Measurements from ENCODE around the gene ST3GAL3.
"Not testable (repeated sequence)": the region's sequence is repeated elsewhere in the genome, so short reads cannot be mapped to it uniquely, and the experiment has no call there.

The ST3GAL3 gene

DNA sequence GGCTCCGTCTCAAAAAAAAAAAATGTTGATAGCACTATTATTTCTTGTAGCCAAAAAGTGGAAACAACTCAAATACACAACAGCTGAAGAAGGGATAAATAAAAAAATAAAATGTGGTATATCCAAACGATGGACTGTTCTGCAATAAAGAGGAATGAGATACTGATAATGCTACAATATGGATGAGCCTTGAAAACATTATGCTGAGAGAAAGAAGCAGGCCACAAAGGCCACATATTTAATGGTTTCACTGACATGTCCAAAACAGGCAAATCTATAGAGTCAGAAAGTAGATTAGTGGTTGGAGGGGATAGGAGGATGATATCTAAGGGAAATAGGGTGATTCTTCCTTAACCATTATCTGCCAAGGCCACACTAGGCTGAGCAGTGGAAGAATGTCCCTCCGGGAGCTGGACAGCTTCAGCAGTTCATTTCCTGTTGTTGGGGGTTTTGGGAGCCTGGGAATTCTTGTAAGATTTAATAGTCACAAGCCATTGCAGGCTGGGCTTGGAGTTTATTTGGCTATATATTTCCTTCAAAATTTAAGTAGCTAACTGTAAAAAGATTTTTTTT is 53.5 kb downstream of the ST3GAL3 start:
- no peak for FAIRE-seq

DNA sequence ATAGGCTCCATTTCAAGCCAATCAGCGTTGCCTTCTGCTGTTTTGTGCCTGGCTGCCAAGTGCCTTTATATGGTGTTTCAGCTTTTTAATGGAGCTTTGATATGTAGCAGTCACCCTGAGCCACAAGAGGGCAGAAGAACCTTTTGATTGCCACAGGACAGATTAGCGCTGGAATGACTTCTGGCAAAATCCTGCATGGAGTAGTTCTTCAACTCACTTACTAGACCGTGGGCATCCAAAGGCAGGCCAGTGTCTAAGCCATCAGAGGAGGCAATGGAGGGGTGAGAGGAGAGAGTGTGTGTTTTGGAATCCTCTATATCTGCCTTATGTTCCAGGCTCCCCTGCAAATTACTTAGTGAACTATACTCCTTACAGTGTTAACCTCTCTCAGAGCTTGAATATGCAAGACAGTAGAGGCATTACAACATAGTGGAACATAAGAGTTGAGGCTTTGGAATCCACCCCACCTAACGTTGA is 56.2 kb downstream of the ST3GAL3 start:
- FAIRE-seq = no peak

DNA sequence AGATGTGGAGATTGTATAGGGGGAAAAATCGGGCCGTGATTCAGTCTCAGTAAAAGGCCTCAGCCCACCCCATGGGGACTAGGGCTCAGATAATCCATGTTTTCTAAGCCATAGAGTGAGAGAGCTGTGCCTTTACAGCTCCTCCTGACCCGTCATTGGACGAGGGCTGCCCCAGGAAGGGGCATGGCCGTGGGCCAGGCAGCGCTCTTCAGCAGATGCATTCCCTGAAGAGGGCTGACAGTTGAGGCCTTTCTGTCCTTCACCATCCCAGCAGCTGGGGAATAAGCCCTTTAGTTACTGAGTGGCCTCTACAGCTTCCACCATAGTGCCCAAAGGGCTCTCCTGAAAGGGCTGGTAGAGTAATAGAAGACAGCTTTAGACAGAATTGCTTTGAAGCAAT is 57.2 kb downstream of the ST3GAL3 start:
- no peak for FAIRE-seq

DNA sequence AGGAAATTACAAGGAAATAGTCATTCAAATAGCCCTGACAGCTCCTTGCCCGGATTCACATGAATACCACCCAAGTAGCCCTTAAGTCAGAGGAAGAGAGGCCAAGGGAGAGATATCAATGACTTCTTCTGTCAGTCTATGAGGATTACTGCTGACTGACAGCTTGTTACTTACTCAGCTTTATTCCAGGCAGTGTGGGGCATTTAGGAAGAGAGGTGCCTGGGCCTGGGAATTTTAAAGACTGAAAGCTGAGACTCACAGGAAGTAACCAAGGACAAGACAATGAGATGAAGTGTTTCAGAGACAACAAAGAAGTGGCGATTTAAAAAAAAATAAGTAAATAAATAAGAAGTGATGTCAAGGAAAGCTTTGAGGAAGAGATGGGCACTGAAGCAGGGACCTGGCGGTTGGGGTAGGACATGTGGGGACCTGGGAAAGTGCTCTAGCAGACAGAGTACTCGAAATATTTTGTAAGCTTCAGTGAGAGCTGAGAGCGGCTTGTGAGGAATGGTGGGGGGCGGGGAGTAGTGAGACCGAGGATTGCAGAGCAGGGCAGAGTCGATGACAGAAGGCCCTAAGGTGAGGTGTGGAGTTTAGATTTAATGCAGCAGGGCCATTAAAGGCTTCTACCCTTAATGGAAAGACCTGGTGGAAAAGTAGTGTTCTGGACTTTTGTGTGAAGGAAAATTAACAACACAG is 58.9 kb downstream of the ST3GAL3 start:
- no peak for FAIRE-seq

DNA sequence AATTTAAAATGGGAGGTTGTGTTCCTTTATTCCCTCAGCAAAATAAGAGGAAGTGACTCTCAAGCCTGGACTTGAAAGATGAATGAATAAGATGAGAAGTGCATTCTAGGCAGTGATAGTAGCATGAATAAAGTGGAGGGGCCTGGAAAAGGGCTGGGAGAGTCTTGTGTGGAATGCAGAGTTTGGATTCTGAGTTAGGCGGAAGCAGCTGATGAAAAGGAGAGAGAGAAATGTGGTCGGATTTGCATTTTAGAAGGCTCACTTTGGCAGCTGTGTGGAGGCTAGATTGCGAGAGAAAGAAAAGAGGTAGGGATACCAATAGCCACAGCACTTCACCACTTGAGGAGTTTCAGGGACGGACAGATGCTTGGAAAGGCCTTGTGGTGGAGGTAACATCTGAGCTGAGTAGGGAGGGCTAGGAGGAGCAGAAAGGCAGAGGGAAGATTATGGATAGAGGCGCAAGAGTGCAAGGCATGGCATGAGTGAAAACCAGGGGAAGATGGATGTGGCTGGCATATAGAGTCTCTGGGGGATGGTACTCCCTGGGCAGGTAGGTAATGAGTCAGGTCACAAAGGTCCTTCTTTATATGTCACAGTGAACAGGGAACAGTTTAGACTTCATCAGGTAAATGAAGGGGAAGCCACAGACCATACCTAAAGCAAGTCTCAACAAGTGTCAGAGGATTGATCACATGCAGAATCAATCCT is 59.6 kb downstream of the ST3GAL3 start:
- no peak for FAIRE-seq

DNA sequence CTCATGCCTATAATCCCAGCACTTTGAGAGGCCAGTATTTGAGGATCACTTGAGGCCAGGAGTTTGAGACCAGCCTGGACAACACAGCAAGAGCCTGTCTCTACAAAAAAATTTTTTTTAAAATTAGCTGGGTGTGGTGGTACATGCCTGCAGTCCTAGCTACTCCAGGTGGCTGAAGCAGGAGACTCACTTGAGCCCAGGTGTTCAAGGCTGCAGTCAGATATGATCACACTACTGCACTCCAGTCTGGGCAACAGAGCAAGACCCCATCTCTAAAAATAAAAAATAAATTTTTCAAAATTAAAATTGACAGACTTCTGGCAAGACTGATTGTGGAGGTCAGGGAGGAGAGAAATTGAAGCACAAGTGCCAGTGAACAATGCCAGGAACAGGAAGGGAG is 60.8 kb downstream of the ST3GAL3 start:
- FAIRE-seq = no peak

DNA sequence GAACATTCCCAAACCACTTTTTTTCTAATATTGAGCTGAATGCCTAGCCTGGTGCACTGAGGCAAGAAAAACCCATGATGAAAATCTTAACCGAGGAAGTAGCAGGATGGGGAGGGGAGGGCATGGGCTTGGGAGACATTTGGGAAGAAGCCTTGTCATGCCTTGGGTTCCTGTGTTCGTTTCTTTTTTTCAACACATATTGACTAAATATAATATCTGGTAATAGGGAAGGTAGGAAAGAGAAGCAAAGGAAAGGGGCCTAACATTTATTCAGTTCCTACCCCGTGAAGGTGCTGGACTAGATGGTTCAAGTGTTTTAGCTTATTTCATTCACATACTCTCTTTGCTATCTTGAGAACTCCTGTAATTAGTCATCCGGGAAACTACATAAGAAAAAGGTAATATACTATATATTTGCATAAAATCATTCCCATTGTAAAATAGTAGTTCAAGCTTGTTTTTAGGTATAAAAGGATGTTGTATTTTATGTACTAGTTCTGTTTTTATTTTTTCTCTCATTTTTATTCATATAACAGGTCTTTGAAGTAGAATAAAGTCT is 62.1 kb downstream of the ST3GAL3 start:
- FAIRE-seq = no peak

DNA sequence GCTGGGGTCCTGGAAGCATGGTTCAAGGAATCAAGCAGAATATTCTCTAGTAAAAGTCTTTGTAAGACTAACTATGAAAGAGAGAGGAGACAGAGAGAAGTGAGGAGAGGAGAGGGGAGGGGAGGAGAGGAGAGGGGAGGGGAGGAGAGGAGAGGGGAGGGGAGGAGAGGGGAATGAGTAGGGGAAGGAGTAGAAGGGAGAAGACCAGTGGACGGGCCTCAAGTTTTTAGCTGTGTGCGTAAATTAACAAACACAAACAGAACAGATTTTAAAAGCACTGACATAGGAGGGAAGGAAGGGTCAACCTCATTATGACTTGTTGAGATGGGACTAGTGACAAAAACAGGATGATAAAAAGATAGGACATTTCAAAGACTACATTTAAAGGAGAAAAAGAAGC is 62.8 kb downstream of the ST3GAL3 start:
- no peak for FAIRE-seq

DNA sequence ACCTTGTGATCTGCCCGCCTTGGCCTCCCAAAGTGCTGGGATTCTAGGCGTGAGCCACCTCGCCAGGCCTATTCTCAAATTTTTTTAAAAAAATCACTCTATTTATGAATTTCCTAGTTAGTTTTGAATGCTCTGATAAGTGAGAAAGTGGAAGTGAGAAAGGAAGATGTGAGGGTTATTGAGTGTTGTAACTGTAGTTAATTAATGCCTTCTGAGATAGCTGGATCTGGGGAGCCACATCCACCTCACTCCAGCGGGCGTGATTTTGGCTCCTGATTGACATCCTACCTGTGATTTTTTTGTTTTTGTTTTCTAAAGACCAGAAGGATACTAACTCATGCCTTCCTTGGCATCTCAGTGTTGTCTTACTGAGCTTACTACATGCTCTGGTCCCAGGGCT is 65.6 kb downstream of the ST3GAL3 start:
- no peak for FAIRE-seq

DNA sequence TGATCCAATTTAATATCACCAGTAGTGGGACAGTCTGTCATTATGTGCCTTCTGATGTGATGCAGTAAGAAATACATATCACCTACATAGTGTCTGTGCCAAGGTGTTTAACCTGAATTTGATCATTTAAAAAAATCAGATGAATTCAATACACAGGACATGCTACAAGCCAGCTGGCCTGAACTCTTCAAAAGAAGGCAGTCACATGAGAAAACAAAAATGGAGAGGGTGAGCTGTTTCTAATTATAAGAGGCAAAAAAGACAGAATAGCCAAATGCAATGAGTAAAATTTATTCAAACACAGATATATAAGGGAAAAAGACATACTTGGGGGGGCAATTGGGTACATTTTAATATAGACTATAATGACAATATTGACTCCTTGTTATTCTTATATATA is 66.5 kb downstream of the ST3GAL3 start:
- no peak for FAIRE-seq

DNA sequence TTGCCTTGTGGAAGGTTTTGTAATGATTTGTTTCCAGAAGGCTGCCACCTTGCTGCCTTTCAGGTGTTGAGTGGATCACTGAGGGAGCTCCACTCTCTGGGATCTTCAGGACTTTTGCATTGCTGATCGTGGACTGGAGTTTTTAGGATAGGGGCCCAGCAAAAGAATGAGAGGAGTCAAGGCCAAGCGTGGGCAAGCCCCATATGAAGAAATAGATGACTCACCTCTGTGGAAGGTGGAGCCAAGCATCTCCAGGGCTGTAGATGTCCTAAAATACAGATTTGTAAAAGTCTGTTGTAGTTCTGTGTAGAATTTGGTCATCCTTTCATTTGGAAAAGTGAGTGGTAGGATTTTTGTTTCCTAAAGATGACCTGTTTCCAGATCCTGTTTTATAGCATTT is 67.0 kb downstream of the ST3GAL3 start:
- no peak for FAIRE-seq

DNA sequence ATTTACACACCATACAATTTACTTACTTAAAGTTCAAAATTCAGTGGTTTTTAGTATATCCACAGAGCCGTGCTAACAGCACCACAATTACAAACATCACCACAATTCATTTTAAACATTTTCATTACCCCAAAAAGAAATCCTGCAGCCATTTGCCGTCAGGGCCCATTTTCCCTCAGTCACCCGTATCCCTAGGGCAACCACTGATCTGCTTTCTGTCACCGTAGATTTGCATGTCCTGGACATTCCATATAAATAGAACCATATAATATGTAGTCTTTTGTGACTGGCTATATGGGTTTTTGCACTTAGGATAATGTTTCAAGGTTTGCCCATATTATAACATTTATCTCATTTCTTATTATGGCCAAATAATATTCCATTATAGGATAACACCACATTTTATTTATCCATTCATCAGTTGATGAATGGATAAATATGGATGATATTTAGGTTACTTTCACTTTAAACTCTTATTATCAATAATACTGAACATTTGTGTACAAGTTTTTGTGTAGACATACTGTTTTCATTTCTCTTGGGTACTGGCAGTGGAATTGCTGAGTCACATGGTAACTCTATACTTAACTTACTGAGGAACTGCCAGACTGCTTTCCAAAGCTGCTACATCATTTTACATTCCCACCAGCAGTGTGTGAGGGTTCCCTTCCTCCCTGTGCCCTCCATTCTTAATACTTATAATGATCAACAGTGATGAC is 68.9 kb downstream of the ST3GAL3 start:
- FAIRE-seq = no peak

DNA sequence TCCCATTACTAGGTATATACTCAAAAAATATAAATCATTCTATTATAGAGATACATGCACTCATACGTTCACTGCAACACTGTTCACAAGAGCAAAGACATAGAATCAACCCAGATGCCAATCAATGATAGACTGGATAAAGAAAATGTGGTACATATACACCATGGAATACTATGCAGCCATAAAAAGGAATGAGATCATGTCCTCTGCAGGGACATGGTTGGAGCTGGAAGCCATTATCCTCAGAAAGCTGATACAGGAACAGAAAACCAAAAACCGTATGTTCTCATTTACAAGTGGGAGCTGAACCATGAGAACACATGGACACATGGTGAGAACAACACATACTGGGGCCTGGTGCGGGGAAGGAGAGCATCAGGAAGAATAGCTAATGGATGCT is 70.6 kb downstream of the ST3GAL3 start:
- not testable (repeated sequence) for FAIRE-seq

DNA sequence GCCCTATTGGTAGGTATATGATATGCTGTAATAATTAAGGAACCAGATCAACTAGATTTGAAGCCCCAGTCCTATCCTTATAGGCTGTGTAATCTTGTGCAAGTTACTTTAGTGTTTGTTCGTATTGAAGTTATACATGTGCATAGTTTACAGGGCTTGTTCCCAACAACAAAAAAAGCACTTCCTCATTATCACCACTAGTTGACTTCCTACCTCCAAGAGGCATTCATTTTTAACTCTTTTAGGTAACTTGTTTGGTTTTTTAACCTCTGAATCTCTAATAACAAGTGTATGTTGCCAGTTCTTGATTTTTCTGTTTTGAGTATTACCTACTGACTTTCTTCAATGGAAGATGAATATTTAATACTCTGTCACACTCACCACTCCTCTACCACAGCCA is 71.9 kb downstream of the ST3GAL3 start:
- FAIRE-seq = no peak

DNA sequence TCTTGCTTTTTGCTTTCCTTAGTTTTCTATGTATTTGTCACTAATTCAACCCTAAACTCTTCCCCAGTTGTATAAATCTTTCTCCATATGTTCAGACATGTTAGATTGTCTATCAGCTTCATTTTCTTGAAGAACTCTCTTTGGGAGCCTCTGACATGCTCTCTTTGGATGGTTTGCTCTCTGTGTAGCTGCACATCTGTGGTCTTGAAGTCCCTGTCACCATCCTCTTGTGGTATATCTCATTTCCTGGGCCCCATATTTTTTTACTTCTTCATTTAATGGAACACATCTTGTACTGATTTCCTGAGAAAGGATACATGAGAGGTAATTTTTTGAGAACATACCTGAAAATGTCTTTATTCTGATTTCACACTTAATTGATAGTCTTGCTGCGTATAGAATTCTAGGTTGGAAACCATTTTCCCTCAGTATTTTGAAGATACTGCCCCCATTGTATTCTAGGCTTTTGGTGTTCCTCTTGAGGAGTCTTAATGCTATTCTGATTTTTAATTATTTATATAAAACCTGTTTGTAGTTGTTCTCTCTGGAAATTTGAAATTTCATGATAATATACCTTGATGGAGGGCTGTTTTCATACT is 72.6 kb downstream of the ST3GAL3 start:
- FAIRE-seq = no peak

DNA sequence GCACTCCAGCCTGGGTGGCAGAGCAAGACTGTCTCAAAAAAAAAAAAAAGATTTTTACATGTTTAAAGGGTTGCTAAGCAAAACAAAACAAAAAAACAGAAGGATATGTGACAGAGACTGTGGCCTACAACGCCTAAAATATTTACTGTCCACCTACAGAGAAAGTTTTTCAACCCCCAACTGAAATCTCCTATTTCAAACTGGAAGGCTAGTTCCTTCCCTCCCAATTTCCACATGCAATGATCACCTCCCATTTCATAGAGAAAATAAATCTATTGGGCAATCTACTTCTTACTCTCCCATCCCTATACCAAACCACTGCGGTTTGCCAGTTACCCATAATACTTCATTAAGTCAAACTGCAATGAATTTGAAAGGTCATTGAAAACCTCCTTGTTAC is 74.2 kb downstream of the ST3GAL3 start:
- no peak for FAIRE-seq

DNA sequence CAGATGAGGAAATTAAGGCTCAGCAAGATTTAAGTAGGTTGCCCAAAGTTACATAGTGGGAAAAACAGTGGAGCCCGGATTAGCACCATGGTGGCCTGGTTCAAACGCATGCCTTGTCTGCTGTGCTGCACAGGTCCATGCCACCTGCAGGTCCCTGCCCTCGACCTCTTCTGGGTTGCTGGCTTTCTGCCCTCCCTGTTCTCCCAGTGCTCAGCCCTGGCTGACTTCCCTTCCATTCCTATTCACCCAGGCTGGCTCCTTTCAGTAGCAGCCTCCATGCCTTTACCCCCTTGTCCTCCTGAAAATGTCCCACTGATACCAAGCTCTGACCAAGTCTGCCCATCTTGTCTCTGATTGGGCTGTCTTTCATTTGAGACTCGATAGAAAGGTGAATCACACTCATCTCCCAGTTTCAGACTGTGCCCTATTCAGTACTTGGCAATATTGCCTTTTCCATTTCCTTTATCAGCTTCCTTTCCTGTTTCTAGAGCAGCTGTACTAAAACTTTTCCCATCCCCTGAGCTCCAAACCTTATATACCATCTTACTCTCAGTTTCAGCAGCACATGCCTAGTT is 75.8 kb downstream of the ST3GAL3 start:
- no peak for FAIRE-seq

DNA sequence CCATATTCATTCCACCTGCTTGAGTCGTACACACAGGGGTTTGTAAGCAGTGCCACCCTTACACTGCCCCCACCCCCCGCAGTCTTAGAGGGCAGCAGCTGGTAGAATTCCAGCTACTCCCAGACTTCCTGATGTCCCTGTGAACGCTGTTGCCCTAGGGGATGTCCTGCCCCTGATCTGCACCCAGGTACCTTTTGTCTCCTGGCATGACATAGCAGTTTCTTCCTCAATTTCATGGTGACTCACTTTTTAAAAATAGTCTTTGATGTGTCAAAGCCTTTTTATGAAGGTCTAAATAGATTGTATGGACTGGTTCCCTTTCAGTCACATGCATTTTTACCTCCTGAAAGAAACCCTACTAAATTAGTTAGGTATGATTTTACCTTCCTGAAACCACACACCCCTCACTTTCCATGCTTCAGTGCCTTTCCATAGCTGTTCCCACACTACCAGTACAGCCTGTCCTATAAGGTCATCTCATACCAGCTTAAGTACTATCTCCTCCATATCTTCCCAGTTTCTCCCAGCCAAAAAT is 76.4 kb downstream of the ST3GAL3 start:
- FAIRE-seq = no peak

DNA sequence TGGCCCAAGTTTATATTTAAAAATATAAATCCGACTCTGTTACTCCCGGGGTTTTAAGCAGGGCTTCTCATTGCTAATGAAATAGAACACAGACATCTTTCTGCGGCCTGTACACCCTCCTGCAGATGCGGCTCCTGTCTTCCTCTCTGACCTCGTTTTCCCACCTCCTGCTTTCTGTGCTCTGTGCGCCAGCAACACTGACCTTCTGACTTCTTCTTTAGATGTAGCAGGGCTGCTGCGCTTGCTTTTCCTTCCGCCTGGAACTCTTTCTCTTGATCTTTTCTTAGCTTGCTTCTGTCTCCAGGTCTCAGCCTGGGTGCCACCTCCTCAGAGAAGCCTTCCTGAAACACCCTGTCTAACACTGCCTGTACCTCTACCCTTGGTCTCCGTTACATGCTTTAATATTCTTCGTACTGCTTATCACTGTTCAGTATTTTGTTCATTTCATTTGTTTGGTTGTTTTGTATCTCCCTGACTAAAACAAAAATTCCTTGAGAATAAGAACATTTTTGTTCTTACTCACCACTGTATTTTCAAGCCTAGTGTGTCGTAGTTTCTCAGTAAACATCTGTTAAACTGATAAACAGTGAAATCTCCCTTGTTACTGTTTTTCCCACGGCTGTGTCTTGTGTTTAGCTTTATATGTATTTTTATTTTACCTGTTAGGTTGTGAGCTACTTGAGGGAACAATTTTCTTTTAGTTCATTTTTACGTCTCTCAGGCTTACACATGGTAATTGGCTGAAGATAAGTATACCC is 79.0 kb downstream of the ST3GAL3 start:
- no peak for FAIRE-seq

DNA sequence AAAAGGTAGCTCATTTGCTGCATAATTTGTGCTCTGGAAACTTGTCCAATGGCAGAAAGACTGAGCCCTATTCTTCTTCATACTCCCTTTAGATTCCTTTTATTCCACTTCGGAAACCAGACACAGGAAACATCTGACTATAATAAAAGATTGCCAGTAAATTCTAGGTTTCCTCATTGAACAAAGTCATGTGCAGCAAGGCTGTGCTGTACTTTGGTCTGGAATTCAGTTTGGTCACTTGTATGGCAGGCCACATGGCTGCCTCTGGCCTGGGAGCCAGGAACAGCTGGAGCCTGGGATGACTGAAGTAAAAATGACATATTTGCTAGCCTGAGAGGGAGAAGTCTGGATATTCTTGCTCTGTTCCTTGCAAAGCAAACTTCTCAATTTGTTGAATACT is 79.6 kb downstream of the ST3GAL3 start:
- no peak for FAIRE-seq
